Measurements from ENCODE around the gene SPTBN4.
"Not testable (repeated sequence)": the region's sequence is repeated elsewhere in the genome, so short reads cannot be mapped to it uniquely, and the experiment has no call there.

Gene SPTBN4

GRCh38 chr19:40441719-40442253, 25.0 kb upstream of the SPTBN4 start:
- FAIRE-seq (no peak), DNase-seq (ENCODE audit: low spot score) (no peak)

- FAIRE-seq: no peak
- DNase-seq (ENCODE audit: low spot score): no peak
Measured at GRCh38 chr19:40442328-40443130, 24.3 kb upstream of the SPTBN4 start.

- DNase-seq (ENCODE audit: low spot score): peak; percentile 97
Measured at GRCh38 chr19:40443131-40443999, 23.4 kb upstream of the SPTBN4 start.

GRCh38 chr19:40444000-40444824, 22.6 kb upstream of the SPTBN4 start, which contains the start of gene SERTAD3:
Gene SERTAD3 (minus strand): TSS chr19:40444335. CDS start chr19:40442080, 2,255 bp downstream.
- FAIRE-seq (no peak), DNase-seq (ENCODE audit: low spot score) (peak; percentile 78)

More at GRCh38 chr19:40443131-40443999, 23.4 kb upstream of the SPTBN4 start:
- FAIRE-seq: peak; percentile 80

GRCh38 chr19:40444825-40445312, 21.9 kb upstream of the SPTBN4 start:
- no peak for DNase-seq (ENCODE audit: low spot score)
- no peak for FAIRE-seq

GRCh38 chr19:40445780-40446262, 21.0 kb upstream of the SPTBN4 start:
- no peak for FAIRE-seq
- no peak for DNase-seq (ENCODE audit: low spot score)

GRCh38 chr19:40446263-40446784, 20.5 kb upstream of the SPTBN4 start:
- FAIRE-seq: no peak
- no peak for DNase-seq (ENCODE audit: low spot score)

DNA sequence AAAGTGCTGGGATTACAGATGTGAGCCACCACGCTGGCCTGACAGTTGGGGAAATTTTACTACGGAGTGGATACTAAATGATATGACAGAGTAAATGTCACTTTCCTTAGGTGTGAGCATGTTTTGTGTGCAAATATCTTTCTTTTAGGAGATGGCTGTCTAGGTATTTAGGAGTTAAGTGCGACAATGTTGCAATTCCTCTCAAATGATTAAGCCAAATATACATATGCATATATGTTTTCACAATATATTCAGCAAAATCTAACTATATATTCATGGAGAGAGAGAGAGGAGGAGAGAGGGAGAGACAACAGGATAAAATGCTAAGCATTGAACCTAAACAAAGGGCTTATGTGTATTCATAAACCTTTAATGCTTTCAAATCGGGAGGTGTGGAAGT, 17.3 kb upstream of the SPTBN4 start:
- no peak for FAIRE-seq
- no peak for DNase-seq (ENCODE audit: low spot score)

GRCh38 chr19:40450664-40451063, 16.1 kb upstream of the SPTBN4 start:
- DNase-seq (ENCODE audit: low spot score): no peak
- no peak for FAIRE-seq

- FAIRE-seq (no peak), DNase-seq (ENCODE audit: low spot score) (no peak)
Measured at GRCh38 chr19:40452016-40452415, 14.8 kb upstream of the SPTBN4 start.

- FAIRE-seq (no peak), DNase-seq (ENCODE audit: low spot score) (no peak)
Measured at GRCh38 chr19:40453151-40453735, 13.6 kb upstream of the SPTBN4 start.

DNA sequence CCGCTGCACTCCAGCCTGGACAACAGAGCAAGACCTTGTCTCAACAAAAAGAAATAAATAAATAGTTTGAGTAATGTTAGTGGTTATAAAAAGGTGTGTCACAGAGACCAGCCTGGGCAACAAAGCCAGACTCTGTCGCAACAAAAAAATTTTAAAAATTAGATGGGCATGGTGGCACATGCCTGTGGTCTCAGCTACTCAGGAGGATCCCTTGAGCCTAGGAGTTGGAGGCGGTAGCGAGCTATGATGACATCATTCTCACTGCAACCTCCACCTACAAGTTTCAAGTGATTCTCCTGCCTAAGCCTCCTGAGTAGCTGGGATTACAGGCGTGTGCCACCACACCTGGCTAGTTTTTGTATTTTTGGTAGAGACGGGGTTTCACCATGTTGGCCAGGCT, 12.9 kb upstream of the SPTBN4 start:
- DNase-seq (ENCODE audit: low spot score): peak; percentile 40
- FAIRE-seq: not testable (repeated sequence)

DNA sequence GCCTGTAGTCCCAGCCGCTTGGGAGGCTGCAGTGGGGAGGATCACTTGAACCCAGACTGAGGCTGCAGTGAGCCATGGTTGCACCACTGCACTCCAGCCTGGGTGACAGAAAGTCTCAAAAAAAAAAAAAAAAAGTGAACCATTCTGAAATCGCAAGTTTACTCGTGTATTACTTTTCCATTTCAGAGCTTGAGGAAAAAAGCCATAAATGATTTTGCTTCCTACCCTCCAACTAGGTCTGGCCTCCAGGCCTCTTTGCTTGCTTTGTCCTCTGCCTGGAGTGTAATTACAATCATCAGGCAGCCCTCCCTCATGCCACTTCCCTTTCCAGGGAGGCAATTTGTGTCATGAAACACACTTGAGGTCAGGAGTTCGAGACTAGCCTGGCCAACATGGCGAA, 9.8 kb upstream of the SPTBN4 start:
- no peak for FAIRE-seq
- DNase-seq (ENCODE audit: low spot score): no peak

DNA sequence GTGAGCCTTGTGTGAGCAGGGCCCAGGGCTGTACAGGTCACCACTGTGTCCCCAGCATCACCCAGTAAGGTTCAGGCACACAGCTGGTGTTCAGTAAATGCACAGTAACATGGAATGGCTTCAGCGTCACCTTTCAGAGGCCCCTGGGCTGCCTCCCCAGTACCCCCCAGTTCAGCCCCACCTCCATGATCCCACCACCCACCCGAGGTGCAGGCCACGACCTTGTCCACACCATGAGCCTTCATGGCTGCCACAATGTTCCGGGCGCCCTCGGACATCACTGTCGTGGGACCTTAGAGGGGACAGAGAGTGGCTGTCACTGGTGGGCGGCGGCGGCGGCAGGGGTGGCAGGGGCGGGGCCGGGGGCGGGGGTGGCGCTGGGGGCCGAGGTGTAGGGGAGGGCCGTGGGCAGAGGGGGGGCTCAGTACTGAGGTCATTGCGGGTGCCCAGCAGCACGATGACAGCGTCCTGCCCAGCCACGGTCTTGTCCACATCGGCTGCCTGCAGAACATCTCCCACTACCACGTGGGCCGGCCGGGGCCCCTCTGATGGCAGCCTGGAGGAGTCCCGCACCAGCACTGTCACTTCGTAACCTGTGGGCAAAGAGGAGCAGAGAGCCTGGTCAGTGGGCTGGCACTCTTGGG, 8.7 kb upstream of the SPTBN4 start:
- FAIRE-seq (no peak), DNase-seq (ENCODE audit: low spot score) (no peak)

- DNase-seq (ENCODE audit: low spot score): no peak
- FAIRE-seq: no peak
Measured at GRCh38 chr19:40458597-40458974, 8.2 kb upstream of the SPTBN4 start.

DNA sequence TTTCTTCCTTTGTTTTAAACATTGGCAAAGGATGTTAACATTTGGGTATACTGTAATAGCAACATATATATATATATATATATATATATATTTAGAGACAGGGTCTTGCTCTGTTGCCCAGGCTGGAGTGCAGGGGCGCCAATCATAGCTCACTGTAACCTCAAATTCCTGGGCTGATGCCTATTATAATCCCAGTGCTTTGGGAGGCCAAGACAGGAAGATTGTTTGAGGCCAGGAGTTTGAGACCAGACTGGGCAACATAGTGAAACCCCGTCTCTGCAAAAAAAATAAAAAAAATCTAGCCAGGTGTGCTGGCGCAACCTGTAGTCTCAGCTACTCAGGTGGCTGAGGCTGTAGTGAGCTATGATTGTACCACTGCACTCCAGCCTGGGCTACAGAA, 6.6 kb upstream of the SPTBN4 start:
- no peak for DNase-seq (ENCODE audit: low spot score)
- no peak for FAIRE-seq

- DNase-seq (ENCODE audit: low spot score) (no peak), FAIRE-seq (no peak)
Measured at GRCh38 chr19:40461669-40462221, 5.1 kb upstream of the SPTBN4 start.

DNA sequence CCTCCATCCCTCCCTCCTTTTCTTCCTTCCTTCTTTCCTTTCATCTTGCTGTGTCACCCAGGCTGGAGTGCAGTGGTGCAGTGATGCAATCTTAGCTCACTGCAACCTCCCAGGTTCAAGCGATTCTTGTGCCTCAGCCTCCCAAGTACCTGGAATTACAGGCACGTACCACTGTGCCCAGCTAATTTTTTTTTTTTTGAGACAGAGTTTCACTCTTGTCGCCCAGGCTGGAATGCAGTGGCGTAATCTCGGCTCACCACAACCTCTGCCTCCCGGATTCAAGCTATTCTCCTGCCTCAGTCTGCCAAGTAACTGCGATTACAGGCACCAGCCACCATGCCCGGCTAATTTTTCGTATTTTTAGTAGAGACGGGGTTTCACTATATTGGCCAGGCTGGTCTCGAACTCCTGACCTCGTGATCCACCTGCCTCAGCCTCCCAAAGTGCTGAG, 3.2 kb upstream of the SPTBN4 start:
- FAIRE-seq: peak; percentile 42
- peak; percentile 79 for DNase-seq (ENCODE audit: low spot score)

All from RCC 7860 (cell line).